Measurements from ENCODE around the gene TBX21. TPM values are rescaled to one million over a fixed set of nuclear protein-coding genes. Genes with fewer than 3 reads are reported as not detected.

Gene TBX21
- total RNA-seq, 1 experiment from 2014 or later, result 0.20 TPM

- H3K9me2 ChIP-seq (ENCODE audit: insufficient read depth), result no peaks in the 10 kb centered on the region
- H3K27ac ChIP-seq (ENCODE audit: low read depth, low read length), result no peak overlapping the region
- H3K9ac ChIP-seq (ENCODE audit: low read length), result no peak overlapping the region
- no peaks in the 10 kb centered on the region for H4K20me1 ChIP-seq (ENCODE audit: insufficient read depth)
- TF ChIP-seq TCF7L2 (IDR thresholded peaks at IDR 0.05; ENCODE audit: borderline replicate concordance, extremely low read depth, insufficient read depth, insufficient read length), result no peak
- no peak for TF ChIP-seq JUND (IDR thresholded peaks at IDR 0.05)
- no peak for TF ChIP-seq SIN3A (IDR thresholded peaks at IDR 0.05; ENCODE audit: low read depth)
- TF ChIP-seq YY1 (IDR thresholded peaks at IDR 0.05; ENCODE audit: extremely low read depth, insufficient replicate concordance, low read depth, low read length), result no peak
- TF ChIP-seq SP1 (IDR thresholded peaks at IDR 0.05; ENCODE audit: low read depth), result no peak
- no peak for TF ChIP-seq MAX (IDR thresholded peaks at IDR 0.05)
- TF ChIP-seq REST (IDR thresholded peaks at IDR 0.05; ENCODE audit: low read depth), result no peak
- no peak for TF ChIP-seq POLR2AphosphoS5 (IDR thresholded peaks at IDR 0.05; ENCODE audit: low read depth, low read length)
- no peak for TF ChIP-seq CEBPB (IDR thresholded peaks at IDR 0.05; ENCODE audit: low read depth)
- TF ChIP-seq EGR1 (IDR thresholded peaks at IDR 0.05; ENCODE audit: low read depth), result no peak
- peak overlapping the region; percentile 61 for H2AFZ ChIP-seq (ENCODE audit: low read depth, low read length, poor library complexity, severe bottlenecking)
- RAD21 ChIA-PET (ENCODE audit: low non-redundant PET in 1 of 2, low total read pairs in 2 of 2, uncharacterized antibody in 2 of 2, unreplicated experiment in 2 of 2), result no interaction called here
- H3K36me3 ChIP-seq (ENCODE audit: control insufficient read depth in 1 of 2, insufficient read depth in 2 of 2, low read length in 2 of 2), result no peaks in the 10 kb centered on the region
- peaks cover 0 to 9% of the 10 kb centered on the region in 2 experiments; a peak in 2 of 4 replicates for H3K4me1 ChIP-seq (ENCODE audit: control insufficient read depth in 1 of 2, insufficient read depth in 2 of 2, low read length in 2 of 2)
- no peaks in the 10 kb centered on the region for H3K9me3 ChIP-seq (ENCODE audit: control insufficient read depth in 1 of 2, insufficient read depth in 1 of 2, low read depth in 1 of 2, low read length in 2 of 2)
- DNase-seq (ENCODE audit: low read depth, low spot score) (no peak), ATAC-seq (peak; percentile 3)
- BruUV-seq (replicated peaks), result no TSS peak
- H3K27me3 ChIP-seq (ENCODE audit: insufficient read depth, low read length), result peaks cover 6% of the 10 kb centered on the region; the same call in 1 of the 2 replicates
- CTCF ChIA-PET, result no interaction called here
- intact Hi-C loops (cut with micrococcal nuclease), result loop anchor here (5.0 kb wide), 1 partner anchor 70 kb away; no protein-coding TSS in a partner anchor
- peak overlapping the region in 1 of 2 experiments; percentile 19; a peak in 1 of 4 replicates for H3K4me3 ChIP-seq (replicated peaks in 1 of 2; ENCODE audit: low read depth in 1 of 2, low read length in 2 of 2)
- POLR2A ChIA-PET, result no interaction called here
- H3K79me2 ChIP-seq (ENCODE audit: insufficient read depth, low read length), result no peaks in the 10 kb centered on the region
- H3K4me2 ChIP-seq (ENCODE audit: low read length), result peak overlapping the region; percentile 64
These were observed 513 bp upstream of the TBX21 start for GRCh38 chr17:47732399-47733046.
